Measurements from ENCODE around the gene BUB1B.

Gene BUB1B

DNA sequence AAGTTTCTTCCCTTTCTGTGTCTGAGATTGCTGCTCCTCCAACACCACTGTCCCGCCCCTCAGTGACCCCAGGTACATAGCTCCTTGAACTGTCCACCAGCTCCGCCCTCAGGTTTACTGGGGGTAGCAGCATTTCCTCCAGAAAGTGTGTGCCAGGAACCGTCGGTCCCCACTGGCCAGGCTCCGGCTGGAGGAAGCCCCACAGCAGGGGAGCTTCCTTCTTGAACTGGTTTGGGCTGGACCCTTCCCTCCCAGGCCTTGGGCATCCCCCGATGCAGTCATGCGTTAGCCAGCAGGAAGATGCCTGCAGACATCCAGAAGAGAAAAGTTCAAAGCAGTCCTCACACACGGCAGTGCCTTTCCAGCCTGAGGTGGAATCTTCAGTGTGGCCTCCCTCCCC lies 97.7 kb downstream of the BUB1B start:
- ATAC-seq (replicated peaks; ENCODE audit: extremely low read depth, poor library complexity, severe bottlenecking) (no peak), DNase-seq (ENCODE audit: low spot score in 2 of 2) (no peak)
- peaks cover 3% of the 10 kb centered on the region for H3K36me3 Mint-ChIP-seq (ENCODE audit: insufficient read depth)
- no peak overlapping the region for H3K4me3 Mint-ChIP-seq
- no peak overlapping the region for H3K27ac Mint-ChIP-seq (ENCODE audit: low read depth)
- H3K4me1 Mint-ChIP-seq, result peaks cover 13% of the 10 kb centered on the region
- H3K9me3 Mint-ChIP-seq, result no peaks in the 10 kb centered on the region
- peaks cover 8% of the 10 kb centered on the region for H3K27me3 Mint-ChIP-seq

- no peak overlapping the region for H3K4me3 Mint-ChIP-seq
- H3K4me1 Mint-ChIP-seq, result peaks cover 9% of the 10 kb centered on the region
- H3K36me3 Mint-ChIP-seq (ENCODE audit: insufficient read depth), result peaks cover 3% of the 10 kb centered on the region
- no peak for ATAC-seq (replicated peaks; ENCODE audit: extremely low read depth, poor library complexity, severe bottlenecking)
- H3K27me3 Mint-ChIP-seq, result peaks cover 4% of the 10 kb centered on the region
- H3K27ac Mint-ChIP-seq (ENCODE audit: low read depth), result no peak overlapping the region
- H3K9me3 Mint-ChIP-seq, result no peaks in the 10 kb centered on the region
- no peak for DNase-seq (ENCODE audit: low spot score in 2 of 2)
Observed at GRCh38 chr15:40259021-40259420, 98.2 kb downstream of the BUB1B start.

GRCh38 chr15:40263024-40263754 lies 102.3 kb downstream of the BUB1B start:
- Mint-ChIP-seq H3K4me1 (no peaks in the 10 kb centered on the region), H3K9me3 (no peaks in the 10 kb centered on the region), H3K36me3 (ENCODE audit: insufficient read depth) (peaks cover 1% of the 10 kb centered on the region), H3K27ac (ENCODE audit: low read depth) (no peak overlapping the region), H3K27me3 (no peaks in the 10 kb centered on the region), H3K4me3 (no peak overlapping the region)
- DNase-seq (ENCODE audit: low spot score in 2 of 2) (no peak), ATAC-seq (replicated peaks; ENCODE audit: extremely low read depth, poor library complexity, severe bottlenecking) (no peak)

GRCh38 chr15:40264321-40265153 lies 103.7 kb downstream of the BUB1B start:
- no peak for DNase-seq (ENCODE audit: low spot score in 2 of 2)

DNA sequence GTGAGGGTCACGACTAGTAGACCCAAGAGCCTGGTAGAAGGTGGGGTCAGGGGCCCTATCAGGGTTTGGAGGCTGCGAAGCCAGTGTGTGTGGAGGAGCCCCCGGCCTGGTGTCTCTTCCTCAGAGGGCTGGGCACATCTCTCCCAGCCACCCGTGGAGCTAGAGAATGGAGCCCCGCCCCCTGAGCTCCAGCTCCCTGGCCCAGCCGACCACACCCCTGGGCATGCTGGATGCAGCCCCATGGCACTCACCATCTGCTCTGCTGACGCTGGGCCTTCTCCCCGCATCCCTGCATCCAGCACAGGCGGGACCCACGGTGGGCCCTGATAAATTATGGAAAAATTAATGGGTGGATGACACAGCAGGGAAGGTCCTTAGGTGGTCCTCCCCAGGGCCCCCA lies 104.5 kb downstream of the BUB1B start:
- no peak overlapping the region for H3K27ac Mint-ChIP-seq (ENCODE audit: low read depth)
- ATAC-seq (replicated peaks; ENCODE audit: extremely low read depth, poor library complexity, severe bottlenecking), result no peak
- H3K36me3 Mint-ChIP-seq (ENCODE audit: insufficient read depth), result no peaks in the 10 kb centered on the region
- no peak overlapping the region for H3K4me3 Mint-ChIP-seq
- H3K27me3 Mint-ChIP-seq, result no peaks in the 10 kb centered on the region
- no peaks in the 10 kb centered on the region for H3K4me1 Mint-ChIP-seq
- no peak for DNase-seq (ENCODE audit: low spot score in 2 of 2)
- no peaks in the 10 kb centered on the region for H3K9me3 Mint-ChIP-seq

More at GRCh38 chr15:40264321-40265153, 103.7 kb downstream of the BUB1B start:
- H3K27me3 Mint-ChIP-seq, result no peaks in the 10 kb centered on the region
- no peak overlapping the region for H3K27ac Mint-ChIP-seq (ENCODE audit: low read depth)
- H3K4me1 Mint-ChIP-seq, result no peaks in the 10 kb centered on the region
- H3K9me3 Mint-ChIP-seq, result no peaks in the 10 kb centered on the region
- ATAC-seq (replicated peaks; ENCODE audit: extremely low read depth, poor library complexity, severe bottlenecking), result no peak
- no peaks in the 10 kb centered on the region for H3K36me3 Mint-ChIP-seq (ENCODE audit: insufficient read depth)
- no peak overlapping the region for H3K4me3 Mint-ChIP-seq

DNA sequence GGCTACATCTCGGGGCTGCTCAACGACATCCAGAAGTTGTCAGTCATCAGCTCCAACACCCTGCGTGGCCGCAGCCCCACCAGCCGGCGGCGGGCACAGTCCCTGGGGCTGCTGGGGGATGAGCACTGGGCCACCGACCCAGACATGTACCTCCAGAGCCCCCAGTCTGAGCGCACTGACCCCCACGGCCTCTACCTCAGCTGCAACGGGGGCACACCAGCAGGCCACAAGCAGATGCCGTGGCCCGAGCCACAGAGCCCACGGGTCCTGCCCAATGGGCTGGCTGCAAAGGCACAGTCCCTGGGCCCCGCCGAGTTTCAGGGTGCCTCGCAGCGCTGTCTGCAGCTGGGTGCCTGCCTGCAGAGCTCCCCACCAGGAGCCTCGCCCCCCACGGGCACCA lies 105.0 kb downstream of the BUB1B start:
- Mint-ChIP-seq H3K27me3 (no peaks in the 10 kb centered on the region), H3K9me3 (no peaks in the 10 kb centered on the region), H3K4me1 (no peaks in the 10 kb centered on the region), H3K27ac (ENCODE audit: low read depth) (no peak overlapping the region), H3K36me3 (ENCODE audit: insufficient read depth) (no peaks in the 10 kb centered on the region), H3K4me3 (no peak overlapping the region)
- DNase-seq (ENCODE audit: low spot score in 2 of 2), result no peak
- no peak for ATAC-seq (replicated peaks; ENCODE audit: extremely low read depth, poor library complexity, severe bottlenecking)

GRCh38 chr15:40266828-40267304 lies 106.0 kb downstream of the BUB1B start:
- no peaks in the 10 kb centered on the region for H3K36me3 Mint-ChIP-seq (ENCODE audit: insufficient read depth)
- no peak for DNase-seq (ENCODE audit: low spot score in 2 of 2)
- no peaks in the 10 kb centered on the region for H3K27me3 Mint-ChIP-seq
- no peaks in the 10 kb centered on the region for H3K4me1 Mint-ChIP-seq
- no peak for ATAC-seq (replicated peaks; ENCODE audit: extremely low read depth, poor library complexity, severe bottlenecking)
- H3K27ac Mint-ChIP-seq (ENCODE audit: low read depth), result no peak overlapping the region
- H3K4me3 Mint-ChIP-seq, result no peak overlapping the region
- H3K9me3 Mint-ChIP-seq, result no peaks in the 10 kb centered on the region

- Mint-ChIP-seq H3K4me3 (no peak overlapping the region), H3K9me3 (no peaks in the 10 kb centered on the region), H3K4me1 (no peaks in the 10 kb centered on the region), H3K27ac (ENCODE audit: low read depth) (no peak overlapping the region), H3K36me3 (ENCODE audit: insufficient read depth) (no peaks in the 10 kb centered on the region), H3K27me3 (no peaks in the 10 kb centered on the region)
- DNase-seq (ENCODE audit: low spot score in 2 of 2), result no peak
- ATAC-seq (replicated peaks; ENCODE audit: extremely low read depth, poor library complexity, severe bottlenecking), result no peak
Observed at GRCh38 chr15:40267670-40268069, 106.8 kb downstream of the BUB1B start.

- no peak overlapping the region for H3K4me3 Mint-ChIP-seq
- peaks cover 3% of the 10 kb centered on the region for H3K36me3 Mint-ChIP-seq (ENCODE audit: insufficient read depth)
- no peak for DNase-seq (ENCODE audit: low spot score in 2 of 2)
- no peaks in the 10 kb centered on the region for H3K27me3 Mint-ChIP-seq
- no peak for ATAC-seq (replicated peaks; ENCODE audit: extremely low read depth, poor library complexity, severe bottlenecking)
- H3K27ac Mint-ChIP-seq (ENCODE audit: low read depth), result no peak overlapping the region
- H3K4me1 Mint-ChIP-seq, result peaks cover 2% of the 10 kb centered on the region
- no peaks in the 10 kb centered on the region for H3K9me3 Mint-ChIP-seq
Observed at GRCh38 chr15:40269604-40270003, 108.7 kb downstream of the BUB1B start.

DNA sequence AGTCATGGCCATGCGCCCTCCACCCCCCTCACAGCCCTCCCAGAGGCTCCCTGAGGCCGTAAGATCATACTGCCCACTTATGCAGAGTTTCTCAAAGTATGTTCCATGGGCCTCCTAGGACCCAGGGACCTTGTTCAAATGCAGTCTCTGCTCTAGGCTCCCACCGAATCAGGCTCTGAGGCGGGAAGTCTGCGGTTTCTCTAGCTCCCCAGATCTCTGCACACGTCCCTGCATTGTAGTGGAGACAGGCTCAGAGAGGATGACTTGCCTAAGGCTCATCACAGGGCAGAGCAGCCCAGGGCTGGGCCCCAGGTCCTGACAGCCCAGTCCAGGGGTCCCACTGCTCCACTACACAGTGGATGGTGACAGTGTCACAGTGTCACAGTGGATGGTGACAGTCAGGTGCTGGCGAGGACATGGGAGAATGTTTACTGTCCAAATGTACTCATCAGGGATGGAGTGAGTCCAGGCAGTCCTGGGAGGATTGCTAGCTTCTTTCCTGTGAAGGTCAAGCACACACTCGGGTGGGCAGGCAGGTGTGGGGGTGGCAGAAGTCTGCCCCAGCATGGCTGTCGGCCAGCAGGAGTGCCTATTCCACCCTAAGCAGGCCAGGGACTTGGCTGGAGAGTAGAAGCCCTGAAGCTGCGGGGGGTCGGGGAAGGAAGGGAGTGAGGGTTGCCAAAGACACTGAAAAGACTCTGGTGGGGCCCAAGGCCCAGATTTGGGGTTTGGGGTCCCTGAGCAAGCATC lies 109.6 kb downstream of the BUB1B start:
- H3K4me1 Mint-ChIP-seq, result peaks cover 5% of the 10 kb centered on the region
- H3K27me3 Mint-ChIP-seq, result no peaks in the 10 kb centered on the region
- H3K9me3 Mint-ChIP-seq, result no peaks in the 10 kb centered on the region
- peaks cover 4% of the 10 kb centered on the region for H3K36me3 Mint-ChIP-seq (ENCODE audit: insufficient read depth)
- H3K27ac Mint-ChIP-seq (ENCODE audit: low read depth), result no peak overlapping the region
- ATAC-seq (replicated peaks; ENCODE audit: extremely low read depth, poor library complexity, severe bottlenecking) (no peak), DNase-seq (ENCODE audit: low spot score in 2 of 2) (no peak)
- no peak overlapping the region for H3K4me3 Mint-ChIP-seq
